GM20000 (cell line): ENCODE data around the gene CSMD2.

Experiments
- DNase-seq: peaks from one replicate; pipeline ENCODE4 v3.0.0; 2012; ENCODE audit warnings: low spot score
- TF ChIP-seq, protein P1 (sequence below): IDR thresholded peaks from 2 replicates; pipeline ENCODE4 v1.5.1; 2012; ENCODE audit warnings: mild to moderate bottlenecking, control low read depth; ENCODE audit errors: extremely low read depth, missing control alignments

CSMD2 gene

DNA sequence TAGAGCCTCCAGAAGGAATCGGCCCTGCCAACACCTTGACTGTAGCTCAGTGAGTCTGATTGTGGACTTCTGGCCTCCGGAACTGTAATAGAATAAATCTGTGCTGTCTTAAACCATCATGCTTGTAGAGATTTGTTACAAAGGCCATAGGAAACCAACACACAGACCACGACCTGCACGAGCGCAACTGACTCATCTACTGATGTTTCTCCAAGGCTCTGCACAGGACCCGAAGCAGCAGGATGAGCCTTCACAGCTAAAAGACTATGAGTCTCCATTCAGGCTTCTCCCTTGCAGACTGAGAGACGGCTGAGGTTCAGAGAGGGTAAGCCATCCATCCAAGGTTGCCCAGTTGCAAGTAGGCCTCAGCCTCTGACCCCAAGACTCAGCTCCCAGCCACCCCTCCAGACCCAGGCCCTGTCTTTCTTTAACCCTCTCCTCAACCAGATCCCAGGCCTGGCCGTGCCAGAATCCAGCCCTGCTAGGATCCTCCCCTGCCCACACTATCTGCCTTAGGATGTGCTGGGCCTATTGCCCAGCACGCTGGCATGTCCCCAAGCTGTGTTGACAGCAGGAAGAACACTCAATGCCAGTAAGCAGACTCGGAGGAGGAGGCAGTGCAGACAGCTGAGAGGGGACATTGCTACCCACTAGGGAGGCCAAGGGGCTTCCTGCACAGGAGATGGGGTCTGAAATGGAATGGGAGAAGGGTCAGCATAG, 192.2 kb downstream of the CSMD2 start:
- TF ChIP-seq, protein P1, sequence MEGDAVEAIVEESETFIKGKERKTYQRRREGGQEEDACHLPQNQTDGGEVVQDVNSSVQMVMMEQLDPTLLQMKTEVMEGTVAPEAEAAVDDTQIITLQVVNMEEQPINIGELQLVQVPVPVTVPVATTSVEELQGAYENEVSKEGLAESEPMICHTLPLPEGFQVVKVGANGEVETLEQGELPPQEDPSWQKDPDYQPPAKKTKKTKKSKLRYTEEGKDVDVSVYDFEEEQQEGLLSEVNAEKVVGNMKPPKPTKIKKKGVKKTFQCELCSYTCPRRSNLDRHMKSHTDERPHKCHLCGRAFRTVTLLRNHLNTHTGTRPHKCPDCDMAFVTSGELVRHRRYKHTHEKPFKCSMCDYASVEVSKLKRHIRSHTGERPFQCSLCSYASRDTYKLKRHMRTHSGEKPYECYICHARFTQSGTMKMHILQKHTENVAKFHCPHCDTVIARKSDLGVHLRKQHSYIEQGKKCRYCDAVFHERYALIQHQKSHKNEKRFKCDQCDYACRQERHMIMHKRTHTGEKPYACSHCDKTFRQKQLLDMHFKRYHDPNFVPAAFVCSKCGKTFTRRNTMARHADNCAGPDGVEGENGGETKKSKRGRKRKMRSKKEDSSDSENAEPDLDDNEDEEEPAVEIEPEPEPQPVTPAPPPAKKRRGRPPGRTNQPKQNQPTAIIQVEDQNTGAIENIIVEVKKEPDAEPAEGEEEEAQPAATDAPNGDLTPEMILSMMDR, result no peak
- no peak for DNase-seq

DNA sequence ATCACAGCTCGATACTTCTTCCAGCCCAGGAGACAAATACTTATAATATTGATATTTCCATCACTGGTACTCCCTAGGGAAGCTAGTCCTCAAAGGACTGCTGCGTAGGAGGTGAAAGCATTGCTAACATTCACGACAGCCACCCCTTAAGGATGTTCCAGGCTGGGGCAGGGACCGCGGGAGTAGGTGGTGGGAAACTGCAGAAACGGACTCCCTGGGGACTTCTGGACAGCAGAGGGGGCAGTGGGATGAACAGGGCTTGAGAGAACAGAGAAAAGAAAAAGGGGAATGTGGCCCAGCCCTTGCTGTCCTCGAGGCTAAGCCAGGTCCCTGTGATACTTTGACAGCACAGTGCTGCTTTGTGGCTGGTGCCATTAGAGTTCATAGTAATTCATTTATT, 193.1 kb downstream of the CSMD2 start:
- DNase-seq, result no peak
- TF ChIP-seq, protein P1, result no peak

DNA sequence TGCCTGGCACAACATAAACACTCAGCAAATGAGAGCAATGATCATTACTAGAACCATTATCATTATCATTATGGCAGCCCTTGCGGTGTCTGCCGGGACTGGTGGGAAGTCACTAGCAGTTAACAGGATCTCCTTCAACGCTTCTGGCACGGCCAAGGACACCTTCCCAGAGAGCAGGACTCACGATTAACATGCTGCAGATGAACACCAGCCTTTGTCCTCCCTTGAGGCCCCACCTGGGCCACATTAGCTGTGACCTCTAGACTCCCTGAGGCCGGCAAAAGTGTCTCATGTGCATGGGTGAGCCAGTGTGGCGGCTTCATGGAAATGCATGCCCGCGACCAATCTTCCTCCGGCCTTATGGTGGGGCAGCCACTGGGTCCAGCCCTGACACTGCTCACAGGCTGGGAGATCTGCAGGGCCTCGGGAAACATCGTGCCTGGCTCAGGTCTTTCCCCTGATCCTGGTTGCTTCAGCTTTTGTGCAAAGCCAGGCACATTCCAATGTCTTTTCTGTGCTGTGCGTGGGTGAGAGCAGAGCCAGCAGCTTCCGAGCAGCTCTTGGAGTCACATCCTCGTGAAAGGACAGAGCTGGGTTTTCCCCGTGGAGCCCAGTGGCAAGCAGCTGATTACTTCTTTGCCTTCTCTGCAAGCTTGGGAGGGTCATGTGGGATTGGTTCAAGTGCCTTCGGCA, 193.9 kb downstream of the CSMD2 start:
- TF ChIP-seq, protein P1, result no peak

DNA sequence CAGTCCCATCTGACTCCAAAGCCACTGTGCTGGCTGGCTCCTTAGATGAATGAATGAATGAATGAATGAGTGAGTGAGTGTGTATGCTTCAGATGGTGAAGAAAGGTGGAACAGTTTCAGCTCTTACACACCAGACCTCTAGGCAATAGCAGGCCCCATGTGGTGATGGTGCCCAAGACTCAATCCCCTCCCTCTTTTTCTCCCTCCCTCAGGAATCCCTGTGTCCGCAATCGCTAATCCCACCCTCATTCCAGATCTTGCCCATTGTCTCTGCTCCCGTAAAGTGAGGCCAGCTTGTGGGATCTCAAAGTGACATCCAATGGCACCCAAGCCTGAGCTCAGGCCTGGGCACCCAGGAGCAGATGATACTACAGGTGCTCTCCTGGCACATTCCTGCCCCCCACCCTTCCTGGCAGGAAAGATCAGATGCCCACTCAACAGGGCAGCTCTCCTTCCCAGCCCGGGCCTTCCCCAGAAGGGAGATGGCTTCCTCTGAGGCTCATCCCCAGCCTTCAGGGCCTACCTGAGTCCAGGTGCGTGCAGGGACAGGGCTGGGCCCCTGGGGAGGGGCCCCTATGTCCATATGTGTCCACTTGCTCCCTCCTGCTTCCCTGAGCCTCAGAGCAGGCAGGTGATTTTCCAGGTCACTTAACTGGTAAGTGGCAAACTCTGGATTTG, 194.7 kb downstream of the CSMD2 start:
- no peak for DNase-seq
- TF ChIP-seq, protein P1, result no peak

More for the DNA sequence above, 193.9 kb downstream of the CSMD2 start:
- no peak for DNase-seq

DNA sequence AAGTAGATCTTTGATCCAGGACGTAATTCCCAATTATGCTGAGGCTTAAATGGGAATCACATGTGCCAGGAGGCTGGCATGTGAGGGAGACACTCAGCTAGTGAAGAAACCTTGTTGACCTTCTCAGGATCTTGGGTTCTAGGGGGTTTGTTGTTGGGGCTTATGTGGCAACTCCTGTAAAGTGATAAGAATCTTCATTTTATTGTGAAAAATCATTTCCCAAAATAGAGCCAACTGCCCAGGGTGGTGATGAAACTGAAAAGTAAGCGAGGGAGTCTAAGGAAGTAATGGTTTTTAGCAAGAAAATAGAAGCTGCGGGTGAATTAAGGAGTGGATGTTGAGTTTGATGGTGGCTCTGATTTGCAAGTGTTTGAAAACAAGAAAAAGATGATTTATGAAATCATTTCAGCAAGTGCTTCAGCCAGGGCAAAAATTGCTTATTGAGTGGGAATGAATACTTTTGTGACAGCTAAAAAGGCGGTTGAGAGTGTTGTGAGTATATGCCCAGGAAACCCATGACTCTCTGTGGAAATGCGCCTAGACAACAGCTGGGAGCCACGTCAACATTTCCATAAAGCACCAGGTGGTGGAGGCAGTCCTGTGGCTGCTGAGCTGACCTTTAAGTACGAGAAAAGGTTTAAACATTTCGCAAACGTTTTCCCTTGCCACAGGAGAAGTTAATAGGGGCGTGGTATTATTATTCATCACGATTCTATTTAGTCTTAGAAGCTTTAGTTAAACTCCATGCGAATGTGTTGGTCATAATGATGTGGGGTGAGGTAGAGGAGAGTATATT, 198.5 kb downstream of the CSMD2 start:
- no peak for DNase-seq
- TF ChIP-seq, protein P1, result no peak

DNA sequence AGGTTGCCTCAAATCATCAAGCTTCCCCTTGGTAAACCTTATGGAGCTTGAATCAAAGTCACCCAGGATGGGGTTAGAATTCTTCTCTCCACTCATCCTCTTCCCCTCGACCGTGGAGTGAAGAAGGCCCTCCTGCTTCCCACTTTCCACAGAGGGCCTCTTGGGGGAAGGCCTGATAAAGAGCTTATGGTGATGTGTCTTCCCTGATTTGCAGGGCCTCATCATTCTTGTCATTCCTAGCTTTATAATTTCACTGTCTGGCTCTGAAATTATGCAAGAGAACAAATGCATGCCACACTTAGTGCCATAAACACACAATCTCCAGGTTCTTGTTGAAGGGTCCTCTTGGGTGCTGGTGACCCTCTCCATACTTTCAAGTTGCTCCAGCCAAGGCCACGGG, 199.9 kb downstream of the CSMD2 start:
- DNase-seq, result no peak
- TF ChIP-seq, protein P1, result no peak
